HG02759 (cell line): ENCODE measurements around the gene PIK3R6.

Source experiments
- ATAC-seq: cut with Tn5 transposase; IDR thresholded peaks from one replicate; pipeline ENCODE4 v1.9.1; 2021; ENCODE audit warnings: mild to moderate bottlenecking, moderate library complexity; ENCODE audit not compliant: unreplicated experiment

Gene PIK3R6

GRCh38 chr17:8867361-8867981 lies at the start of gene PIK3R6:
Gene PIK3R6, minus strand, starts transcription at chr17:8867674. Its CDS starts 17,880 bp downstream, at chr17:8849794.
- ATAC-seq, result no peak

GRCh38 chr17:8916466-8916865 lies 49.0 kb upstream of the PIK3R6 start:
- no peak for ATAC-seq

- no peak for ATAC-seq
Measured at GRCh38 chr17:8914554-8914953, 47.1 kb upstream of the PIK3R6 start.

- no peak for ATAC-seq
Measured at GRCh38 chr17:8913879-8914278, 46.4 kb upstream of the PIK3R6 start.

- no peak for ATAC-seq
Measured at GRCh38 chr17:8913091-8913490, 45.6 kb upstream of the PIK3R6 start.

- no peak for ATAC-seq
Measured at GRCh38 chr17:8912084-8912981, 44.9 kb upstream of the PIK3R6 start.

GRCh38 chr17:8910969-8911604 lies 43.6 kb upstream of the PIK3R6 start:
- ATAC-seq, result no peak

- no peak for ATAC-seq
Measured at GRCh38 chr17:8909586-8910270, 42.3 kb upstream of the PIK3R6 start.

GRCh38 chr17:8905331-8905730 lies 37.9 kb upstream of the PIK3R6 start:
- ATAC-seq, result no peak

GRCh38 chr17:8904686-8905085 lies 37.2 kb upstream of the PIK3R6 start:
- no peak for ATAC-seq

- no peak for ATAC-seq
Measured at GRCh38 chr17:8904201-8904600, 36.7 kb upstream of the PIK3R6 start.

GRCh38 chr17:8900626-8901585 lies 33.4 kb upstream of the PIK3R6 start:
- ATAC-seq, result peak; percentile 50

GRCh38 chr17:8900207-8900606 lies 32.7 kb upstream of the PIK3R6 start:
- ATAC-seq, result no peak

GRCh38 chr17:8898636-8899035 lies 31.2 kb upstream of the PIK3R6 start:
- ATAC-seq, result no peak

- ATAC-seq, result no peak
Measured at GRCh38 chr17:8898126-8898525, 30.7 kb upstream of the PIK3R6 start.

- no peak for ATAC-seq
Measured at GRCh38 chr17:8896641-8897635, 29.5 kb upstream of the PIK3R6 start.

- ATAC-seq, result no peak
Measured at GRCh38 chr17:8896087-8896486, 28.6 kb upstream of the PIK3R6 start.

GRCh38 chr17:8894673-8895578 lies 27.5 kb upstream of the PIK3R6 start:
- peak; percentile 36 for ATAC-seq
